GM21515 (cell line): ENCODE results near the gene ZNF407.
"Not testable (repeated sequence)": the region's sequence is repeated elsewhere in the genome, so short reads cannot be mapped to it uniquely, and the experiment has no call there.

ENCODE experiments used
- ATAC-seq: cut with Tn5 transposase; IDR thresholded peaks from one replicate; pipeline ENCODE4 v1.9.1; 2021; ENCODE audit not compliant: unreplicated experiment

Gene ZNF407

GRCh38 chr18:75083761-75084160, 486.1 kb downstream of the ZNF407 start:
- ATAC-seq, result no peak

- ATAC-seq, result not testable (repeated sequence)
These were observed 488.0 kb downstream of the ZNF407 start for GRCh38 chr18:75085676-75086075.

GRCh38 chr18:75086494-75087034, 488.9 kb downstream of the ZNF407 start:
- ATAC-seq, result no peak

- ATAC-seq, result no peak
These were observed 489.7 kb downstream of the ZNF407 start for GRCh38 chr18:75087119-75088020.

- no peak for ATAC-seq
These were observed 490.4 kb downstream of the ZNF407 start for GRCh38 chr18:75088021-75088506.

GRCh38 chr18:75088622-75089211, 491.0 kb downstream of the ZNF407 start:
- no peak for ATAC-seq

- no peak for ATAC-seq
These were observed 492.2 kb downstream of the ZNF407 start for GRCh38 chr18:75089748-75090327.

GRCh38 chr18:75090336-75090735, 492.7 kb downstream of the ZNF407 start:
- no peak for ATAC-seq

- ATAC-seq, result no peak
These were observed 500.0 kb downstream of the ZNF407 start for GRCh38 chr18:75097491-75098225.

- no peak for ATAC-seq
These were observed 503.4 kb downstream of the ZNF407 start for GRCh38 chr18:75100832-75101630.

GRCh38 chr18:75101916-75102315, 504.2 kb downstream of the ZNF407 start:
- no peak for ATAC-seq

- ATAC-seq, result not testable (repeated sequence)
These were observed 506.4 kb downstream of the ZNF407 start for GRCh38 chr18:75104029-75104428.

- no peak for ATAC-seq
These were observed 506.8 kb downstream of the ZNF407 start for GRCh38 chr18:75104483-75104882.

GRCh38 chr18:75105551-75106254, 508.0 kb downstream of the ZNF407 start:
- no peak for ATAC-seq

GRCh38 chr18:75106746-75107145, 509.1 kb downstream of the ZNF407 start:
- no peak for ATAC-seq

- no peak for ATAC-seq
These were observed 509.7 kb downstream of the ZNF407 start for GRCh38 chr18:75107196-75107930.

GRCh38 chr18:75107931-75108276, 510.2 kb downstream of the ZNF407 start:
- ATAC-seq, result no peak

- ATAC-seq, result no peak
These were observed 511.1 kb downstream of the ZNF407 start for GRCh38 chr18:75108579-75109318.
